Activated CD4-positive, CD25-positive, alpha-beta regulatory T cell treated with anti-CD3 and anti-CD28 coated beads, Interleukin-2, amount 50 U/mL, for 72 hours (primary cell): ENCODE data around the gene SEC24D.

Experiments used
- DNase-seq: peaks from one replicate; pipeline ENCODE4 v3.0.0; 2021

SEC24D gene

GRCh38 chr4:118711052-118711451, 124.9 kb downstream of the SEC24D start:
- no peak for DNase-seq

- DNase-seq, result no peak
Measured at GRCh38 chr4:118703118-118703517, 132.8 kb downstream of the SEC24D start.

DNA sequence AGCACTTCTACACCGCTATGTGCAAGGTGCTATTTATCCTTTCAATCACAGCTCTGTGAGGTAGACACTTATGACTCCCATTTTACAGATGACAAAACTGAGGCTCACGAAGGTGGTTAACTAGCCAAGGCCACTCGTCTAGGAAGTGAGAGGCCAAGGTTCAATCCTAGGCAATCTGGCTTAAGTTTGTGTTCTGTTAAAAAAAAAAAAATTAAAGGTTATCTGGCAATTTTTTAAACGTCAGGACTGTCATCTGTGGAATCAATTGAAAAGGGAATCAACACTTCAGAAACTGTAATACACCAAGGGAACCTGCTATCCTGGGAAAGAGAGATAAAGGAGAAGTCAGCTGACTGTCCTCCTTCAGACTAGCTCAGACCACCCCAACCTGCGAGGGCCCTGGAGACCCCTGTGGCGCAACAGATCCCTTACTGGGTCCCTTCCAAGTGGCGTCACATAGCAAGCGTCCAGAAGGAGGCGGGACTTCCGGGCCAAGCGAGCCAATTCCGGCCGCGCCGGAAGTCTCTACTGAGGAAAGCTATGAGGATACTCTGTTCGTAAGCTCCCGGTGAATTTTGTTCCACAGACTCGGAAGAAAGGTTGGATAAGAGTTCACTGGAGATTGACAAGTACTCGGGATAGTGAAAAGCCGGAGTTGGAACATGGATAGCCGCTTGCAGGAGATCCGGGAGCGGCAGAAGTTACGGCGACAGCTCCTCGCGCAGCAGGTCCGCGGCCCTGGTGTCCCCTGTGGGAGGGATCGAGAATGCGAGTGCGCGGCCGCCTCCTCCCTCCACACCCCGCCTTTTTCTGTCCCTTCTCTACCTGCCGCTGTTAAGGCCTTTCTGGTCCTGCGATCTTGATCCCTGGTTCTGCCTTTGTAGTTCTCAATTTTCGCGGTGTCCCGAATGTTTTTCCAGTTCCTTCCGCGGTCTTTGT, 150.8 kb downstream of the SEC24D start, which contains the start of gene METTL14:
METTL14 (plus strand) TSS at position 520 of the 939 bp plus-strand sequence; CDS start at position 663, 143 bp downstream.
- peak; percentile 86 for DNase-seq

GRCh38 chr4:118683513-118683912, 152.4 kb downstream of the SEC24D start:
- no peak for DNase-seq

- DNase-seq, result no peak
Measured at GRCh38 chr4:118682928-118683327, 153.0 kb downstream of the SEC24D start.

- DNase-seq, result no peak
Measured at GRCh38 chr4:118680808-118681207, 155.1 kb downstream of the SEC24D start.

DNA sequence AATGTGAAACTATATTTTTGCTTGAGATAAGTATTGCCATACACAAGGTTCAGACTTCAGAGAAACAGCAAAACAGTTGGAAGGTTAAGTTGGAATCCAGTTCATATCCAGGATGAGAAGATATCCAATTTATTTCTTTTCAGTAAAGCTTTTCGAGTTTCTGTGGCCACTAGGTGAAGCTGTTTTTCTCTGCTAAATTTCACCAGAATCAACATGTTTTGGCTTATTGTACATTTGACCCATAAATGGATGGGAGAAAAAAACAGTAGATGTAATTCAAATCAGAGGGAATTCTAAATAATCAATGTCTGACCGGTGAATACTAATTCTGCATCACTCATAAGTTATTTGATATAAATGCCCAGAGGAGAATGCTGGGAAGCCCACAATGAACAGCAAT, 159.8 kb downstream of the SEC24D start:
- no peak for DNase-seq
